ENCODE data around the gene TGM1.
A peak's percentile ranks its signal among the peaks of the same experiment; 100 is the strongest.

The TGM1 gene

GRCh38 chr14:24212924-24213865 lies 49.8 kb downstream of the TGM1 start, which contains the start of gene CHMP4A (continued):
- TF ChIP-seq ZNF335 (tag by site-specific recombination; conservative IDR thresholded peaks at IDR 0.05) (peak; percentile 64), HIC1 (tag by site-specific recombination; IDR thresholded peaks at IDR 0.05) (no peak), BCL11A (tag by site-specific recombination; IDR thresholded peaks at IDR 0.05; ENCODE audit: low read depth) (no peak), ZXDB (tag by site-specific recombination; IDR thresholded peaks at IDR 0.05) (peak; percentile 94), ZNF404 (tag by site-specific recombination; IDR thresholded peaks at IDR 0.05) (no peak), ZNF580 (tag by site-specific recombination; IDR thresholded peaks at IDR 0.05) (no peak), ZBTB8A (tag by site-specific recombination; IDR thresholded peaks at IDR 0.05) (peak; percentile 88), ZNF837 (tag by site-specific recombination; IDR thresholded peaks at IDR 0.05) (no peak), ZNF704 (tag by site-specific recombination; IDR thresholded peaks at IDR 0.05) (no peak), KLF9 (tag by site-specific recombination; IDR thresholded peaks at IDR 0.05; ENCODE audit: low read depth) (peak; percentile 66; the same call in 1 of the 2 replicates), ZNF707 (tag by site-specific recombination; IDR thresholded peaks at IDR 0.05) (no peak), ZNF830 (tag by site-specific recombination; IDR thresholded peaks at IDR 0.05; ENCODE audit: low read depth) (no peak), ZNF488 (tag by site-specific recombination; IDR thresholded peaks at IDR 0.05) (no peak), ZEB2 (tag by site-specific recombination; IDR thresholded peaks at IDR 0.05) (peak; percentile 76; the same call in 1 of the 2 replicates), GLI2 (tag by site-specific recombination; IDR thresholded peaks at IDR 0.05; ENCODE audit: borderline replicate concordance, low read depth) (no peak), REPIN1 (tag by site-specific recombination; IDR thresholded peaks at IDR 0.05; ENCODE audit: low read depth) (0 out of 2 replicates have a peak, but pooled peaks have one; percentile 82), ZSCAN23 (tag by site-specific recombination; IDR thresholded peaks at IDR 0.05) (no peak), ZNF658 (tag by site-specific recombination; IDR thresholded peaks at IDR 0.05) (no peak), GLIS1 (tag by site-specific recombination; IDR thresholded peaks at IDR 0.05) (peak; percentile 83), ZNF23 (tag by site-specific recombination; IDR thresholded peaks at IDR 0.05; ENCODE audit: borderline replicate concordance) (no peak), ZNF776 (tag by site-specific recombination; IDR thresholded peaks at IDR 0.05; ENCODE audit: borderline replicate concordance) (no peak), SCRT2 (tag by site-specific recombination; IDR thresholded peaks at IDR 0.05) (no peak)
- TF ChIP-seq, protein P1, sequence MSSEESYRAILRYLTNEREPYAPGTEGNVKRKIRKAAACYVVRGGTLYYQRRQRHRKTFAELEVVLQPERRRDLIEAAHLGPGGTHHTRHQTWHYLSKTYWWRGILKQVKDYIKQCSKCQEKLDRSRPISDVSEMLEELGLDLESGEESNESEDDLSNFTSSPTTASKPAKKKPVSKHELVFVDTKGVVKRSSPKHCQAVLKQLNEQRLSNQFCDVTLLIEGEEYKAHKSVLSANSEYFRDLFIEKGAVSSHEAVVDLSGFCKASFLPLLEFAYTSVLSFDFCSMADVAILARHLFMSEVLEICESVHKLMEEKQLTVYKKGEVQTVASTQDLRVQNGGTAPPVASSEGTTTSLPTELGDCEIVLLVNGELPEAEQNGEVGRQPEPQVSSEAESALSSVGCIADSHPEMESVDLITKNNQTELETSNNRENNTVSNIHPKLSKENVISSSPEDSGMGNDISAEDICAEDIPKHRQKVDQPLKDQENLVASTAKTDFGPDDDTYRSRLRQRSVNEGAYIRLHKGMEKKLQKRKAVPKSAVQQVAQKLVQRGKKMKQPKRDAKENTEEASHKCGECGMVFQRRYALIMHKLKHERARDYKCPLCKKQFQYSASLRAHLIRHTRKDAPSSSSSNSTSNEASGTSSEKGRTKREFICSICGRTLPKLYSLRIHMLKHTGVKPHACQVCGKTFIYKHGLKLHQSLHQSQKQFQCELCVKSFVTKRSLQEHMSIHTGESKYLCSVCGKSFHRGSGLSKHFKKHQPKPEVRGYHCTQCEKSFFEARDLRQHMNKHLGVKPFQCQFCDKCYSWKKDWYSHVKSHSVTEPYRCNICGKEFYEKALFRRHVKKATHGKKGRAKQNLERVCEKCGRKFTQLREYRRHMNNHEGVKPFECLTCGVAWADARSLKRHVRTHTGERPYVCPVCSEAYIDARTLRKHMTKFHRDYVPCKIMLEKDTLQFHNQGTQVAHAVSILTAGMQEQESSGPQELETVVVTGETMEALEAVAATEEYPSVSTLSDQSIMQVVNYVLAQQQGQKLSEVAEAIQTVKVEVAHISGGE (tag by site-specific recombination; conservative IDR thresholded peaks at IDR 0.05; ENCODE audit: low read depth) = peak; percentile 59
- TF ChIP-seq, protein P2, sequence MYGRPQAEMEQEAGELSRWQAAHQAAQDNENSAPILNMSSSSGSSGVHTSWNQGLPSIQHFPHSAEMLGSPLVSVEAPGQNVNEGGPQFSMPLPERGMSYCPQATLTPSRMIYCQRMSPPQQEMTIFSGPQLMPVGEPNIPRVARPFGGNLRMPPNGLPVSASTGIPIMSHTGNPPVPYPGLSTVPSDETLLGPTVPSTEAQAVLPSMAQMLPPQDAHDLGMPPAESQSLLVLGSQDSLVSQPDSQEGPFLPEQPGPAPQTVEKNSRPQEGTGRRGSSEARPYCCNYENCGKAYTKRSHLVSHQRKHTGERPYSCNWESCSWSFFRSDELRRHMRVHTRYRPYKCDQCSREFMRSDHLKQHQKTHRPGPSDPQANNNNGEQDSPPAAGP (tag by site-specific recombination; IDR thresholded peaks at IDR 0.05) = peak; percentile 94
- TF ChIP-seq, protein P3, sequence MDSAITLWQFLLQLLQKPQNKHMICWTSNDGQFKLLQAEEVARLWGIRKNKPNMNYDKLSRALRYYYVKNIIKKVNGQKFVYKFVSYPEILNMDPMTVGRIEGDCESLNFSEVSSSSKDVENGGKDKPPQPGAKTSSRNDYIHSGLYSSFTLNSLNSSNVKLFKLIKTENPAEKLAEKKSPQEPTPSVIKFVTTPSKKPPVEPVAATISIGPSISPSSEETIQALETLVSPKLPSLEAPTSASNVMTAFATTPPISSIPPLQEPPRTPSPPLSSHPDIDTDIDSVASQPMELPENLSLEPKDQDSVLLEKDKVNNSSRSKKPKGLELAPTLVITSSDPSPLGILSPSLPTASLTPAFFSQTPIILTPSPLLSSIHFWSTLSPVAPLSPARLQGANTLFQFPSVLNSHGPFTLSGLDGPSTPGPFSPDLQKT (IDR thresholded peaks at IDR 0.05; ENCODE audit: borderline replicate concordance, low read depth, low read length) = no peak
- TF ChIP-seq, protein P4, sequence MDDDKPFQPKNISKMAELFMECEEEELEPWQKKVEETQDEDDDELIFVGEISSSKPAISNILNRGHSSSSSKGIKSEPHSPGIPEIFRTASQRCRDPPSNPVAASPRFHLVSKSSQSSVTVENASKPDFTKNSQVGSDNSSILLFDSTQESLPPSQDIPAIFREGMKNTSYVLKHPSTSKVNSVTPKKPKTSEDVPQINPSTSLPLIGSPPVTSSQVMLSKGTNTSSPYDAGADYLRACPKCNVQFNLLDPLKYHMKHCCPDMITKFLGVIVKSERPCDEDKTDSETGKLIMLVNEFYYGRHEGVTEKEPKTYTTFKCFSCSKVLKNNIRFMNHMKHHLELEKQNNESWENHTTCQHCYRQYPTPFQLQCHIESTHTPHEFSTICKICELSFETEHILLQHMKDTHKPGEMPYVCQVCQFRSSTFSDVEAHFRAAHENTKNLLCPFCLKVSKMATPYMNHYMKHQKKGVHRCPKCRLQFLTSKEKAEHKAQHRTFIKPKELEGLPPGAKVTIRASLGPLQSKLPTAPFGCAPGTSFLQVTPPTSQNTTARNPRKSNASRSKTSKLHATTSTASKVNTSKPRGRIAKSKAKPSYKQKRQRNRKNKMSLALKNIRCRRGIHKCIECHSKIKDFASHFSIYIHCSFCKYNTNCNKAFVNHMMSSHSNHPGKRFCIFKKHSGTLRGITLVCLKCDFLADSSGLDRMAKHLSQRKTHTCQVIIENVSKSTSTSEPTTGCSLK (tag by site-specific recombination; IDR thresholded peaks at IDR 0.05) = no peak

Measured in HEK293 (cell line).